ENCODE data around the gene ARHGAP23.
"Not testable (repeated sequence)": the region's sequence is repeated elsewhere in the genome, so short reads cannot be mapped to it uniquely, and the experiment has no call there.

The ARHGAP23 gene

GRCh38 chr17:38509772-38510420 lies 81.6 kb downstream of the ARHGAP23 start:
- in situ Hi-C loops (cut with MboI; ENCODE audit: low sequenced_read_pairs), result no loop called here

DNA sequence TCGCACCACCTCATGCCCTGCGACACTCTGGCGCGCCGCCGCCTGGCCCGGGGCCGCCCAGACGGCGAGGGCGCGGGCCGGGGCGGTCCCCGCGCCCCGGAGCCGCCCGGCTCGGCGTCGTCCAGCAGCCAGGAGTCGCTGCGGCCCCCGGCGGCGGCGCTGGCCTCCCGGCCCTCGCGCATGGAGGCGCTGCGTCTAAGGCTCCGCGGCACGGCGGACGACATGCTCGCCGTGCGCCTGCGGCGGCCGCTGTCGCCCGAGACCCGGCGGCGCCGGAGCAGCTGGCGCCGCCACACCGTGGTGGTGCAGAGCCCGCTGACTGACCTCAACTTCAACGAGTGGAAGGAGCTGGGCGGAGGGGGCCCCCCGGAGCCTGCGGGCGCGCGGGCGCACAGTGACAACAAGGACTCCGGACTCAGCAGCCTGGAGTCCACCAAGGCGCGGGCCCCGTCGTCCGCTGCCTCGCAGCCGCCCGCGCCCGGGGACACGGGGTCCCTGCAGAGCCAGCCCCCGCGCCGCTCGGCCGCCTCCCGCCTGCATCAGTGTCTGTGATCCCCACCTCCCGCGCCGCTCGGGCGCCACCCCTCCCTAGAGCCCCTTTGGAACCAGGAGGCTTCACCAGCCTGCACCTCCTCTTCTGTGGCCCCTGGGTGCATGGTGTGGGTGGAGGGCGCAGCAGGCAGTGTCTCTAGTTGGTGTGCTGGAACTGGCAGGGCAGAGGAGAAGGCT lies 82.3 kb downstream of the ARHGAP23 start:
- in situ Hi-C loops (cut with MboI; ENCODE audit: low sequenced_read_pairs), result no loop called here

DNA sequence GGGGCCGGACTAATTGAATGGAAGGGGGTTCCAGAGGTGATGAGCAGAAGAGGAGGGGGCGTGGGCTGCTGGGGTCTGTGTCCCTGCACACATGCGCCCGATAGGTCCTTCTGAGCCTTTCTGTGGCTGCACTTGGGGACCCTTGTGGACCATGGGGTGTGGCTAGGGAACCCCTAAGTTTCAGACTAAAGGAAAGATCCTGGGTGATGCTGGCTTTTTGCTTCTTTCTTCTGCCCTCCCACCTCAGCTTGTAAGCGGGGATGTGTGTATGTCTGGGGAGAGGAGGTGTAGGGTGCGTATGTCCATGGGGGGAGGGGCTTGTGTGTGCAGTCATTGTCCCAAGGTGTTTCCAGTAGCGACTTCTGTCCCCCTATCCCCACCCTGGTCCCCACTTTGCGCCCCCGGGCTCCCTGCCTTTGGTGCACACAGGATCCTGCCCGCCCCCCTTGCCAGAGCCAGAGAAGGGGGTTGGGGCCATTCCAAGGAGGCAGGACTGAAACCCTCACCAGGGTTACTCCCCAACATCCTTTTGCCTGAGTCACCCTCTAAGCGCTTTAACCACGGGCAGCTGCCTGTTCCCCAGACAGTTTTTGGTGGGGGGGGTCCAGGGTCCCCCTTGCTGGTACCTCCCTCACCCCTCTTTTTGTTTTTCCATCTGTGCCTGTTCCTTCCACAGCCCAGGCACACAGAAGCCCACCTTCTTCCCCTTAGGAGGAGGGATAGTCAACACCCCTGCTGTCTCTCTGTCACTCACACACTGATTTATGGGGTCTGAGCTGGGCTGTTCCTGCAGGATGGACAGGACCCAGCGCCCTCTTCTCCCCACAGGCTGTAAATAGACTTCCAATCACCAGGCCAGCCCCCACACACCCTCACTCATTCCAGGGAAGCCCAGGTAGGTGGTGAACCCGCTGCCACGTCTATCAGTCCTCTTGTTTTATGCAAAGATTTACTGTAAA lies 83.2 kb downstream of the ARHGAP23 start:
- in situ Hi-C loops (cut with MboI; ENCODE audit: low sequenced_read_pairs), result no loop called here

GRCh38 chr17:38512473-38513058 lies 84.3 kb downstream of the ARHGAP23 start:
- in situ Hi-C loops (cut with MboI; ENCODE audit: low sequenced_read_pairs), result no loop called here

DNA sequence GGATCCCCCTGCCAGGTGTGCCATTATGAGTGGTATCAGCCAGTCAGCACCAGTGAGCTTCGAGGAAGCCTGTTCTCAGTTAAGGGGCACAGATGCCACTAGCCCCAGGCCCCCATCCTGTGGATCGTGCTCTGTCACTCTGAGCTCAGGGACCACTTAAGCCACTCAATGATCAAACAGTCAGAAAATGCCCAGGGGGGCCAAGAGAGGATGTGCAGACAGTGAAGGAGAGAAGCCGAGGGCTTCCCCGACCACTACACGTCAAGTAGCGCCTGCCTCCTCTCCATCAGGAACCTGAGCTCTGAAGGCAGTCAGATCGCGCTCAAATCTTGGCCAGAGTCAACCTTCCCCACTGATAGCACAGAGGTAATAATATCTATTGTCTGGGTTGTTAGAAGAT lies 98.3 kb downstream of the ARHGAP23 start:
- in situ Hi-C loops (cut with MboI; ENCODE audit: low sequenced_read_pairs), result not testable (repeated sequence)

GRCh38 chr17:38528141-38528540 lies 99.9 kb downstream of the ARHGAP23 start:
- in situ Hi-C loops (cut with MboI; ENCODE audit: low sequenced_read_pairs), result not testable (repeated sequence)

DNA sequence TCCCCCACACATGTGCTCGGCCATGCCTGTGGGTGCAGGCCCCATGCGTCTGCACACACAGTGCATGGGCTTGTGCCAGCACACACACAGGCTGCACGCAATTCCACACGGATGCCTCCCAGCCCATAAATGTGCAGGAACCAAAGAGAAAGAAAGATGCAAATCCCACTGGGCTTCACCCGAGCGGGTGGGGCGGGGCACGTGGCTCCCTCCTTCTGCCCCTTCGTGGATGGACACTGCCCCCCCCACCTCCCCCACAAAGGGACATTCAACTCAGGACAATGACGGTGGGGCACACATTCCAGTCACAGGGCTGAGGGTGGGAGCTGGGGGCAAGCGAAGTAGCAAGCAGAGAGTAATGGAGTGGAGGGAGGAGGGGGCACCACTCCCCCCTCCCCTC lies 102.6 kb downstream of the ARHGAP23 start:
- in situ Hi-C loops (cut with MboI; ENCODE audit: low sequenced_read_pairs), result not testable (repeated sequence)

GRCh38 chr17:38531761-38532160 lies 103.5 kb downstream of the ARHGAP23 start:
- in situ Hi-C loops (cut with MboI; ENCODE audit: low sequenced_read_pairs), result not testable (repeated sequence)

DNA sequence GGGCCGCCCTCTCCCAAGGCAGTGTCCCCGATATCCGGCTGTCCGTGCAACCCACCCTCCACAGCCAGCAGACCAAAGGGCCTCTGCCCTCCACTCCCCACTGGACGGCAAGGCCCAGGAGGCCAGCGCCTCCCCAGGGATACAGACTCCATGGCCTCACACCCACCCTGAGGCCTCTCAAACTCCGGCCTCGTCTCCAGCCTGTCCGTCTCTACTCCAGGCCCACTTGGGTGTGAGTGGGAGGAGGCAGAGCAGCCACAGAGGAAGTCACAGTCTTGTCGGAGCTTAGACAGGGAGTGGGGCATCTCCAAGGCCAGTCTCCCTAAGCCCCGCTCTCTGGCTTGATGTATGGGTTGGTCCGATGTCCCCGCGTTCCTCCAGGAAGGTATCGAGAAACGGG lies 104.2 kb downstream of the ARHGAP23 start:
- in situ Hi-C loops (cut with MboI; ENCODE audit: low sequenced_read_pairs), result no loop called here

- in situ Hi-C loops (cut with MboI; ENCODE audit: low sequenced_read_pairs), result no loop called here
These were observed 105.0 kb downstream of the ARHGAP23 start for GRCh38 chr17:38533241-38533640.

DNA sequence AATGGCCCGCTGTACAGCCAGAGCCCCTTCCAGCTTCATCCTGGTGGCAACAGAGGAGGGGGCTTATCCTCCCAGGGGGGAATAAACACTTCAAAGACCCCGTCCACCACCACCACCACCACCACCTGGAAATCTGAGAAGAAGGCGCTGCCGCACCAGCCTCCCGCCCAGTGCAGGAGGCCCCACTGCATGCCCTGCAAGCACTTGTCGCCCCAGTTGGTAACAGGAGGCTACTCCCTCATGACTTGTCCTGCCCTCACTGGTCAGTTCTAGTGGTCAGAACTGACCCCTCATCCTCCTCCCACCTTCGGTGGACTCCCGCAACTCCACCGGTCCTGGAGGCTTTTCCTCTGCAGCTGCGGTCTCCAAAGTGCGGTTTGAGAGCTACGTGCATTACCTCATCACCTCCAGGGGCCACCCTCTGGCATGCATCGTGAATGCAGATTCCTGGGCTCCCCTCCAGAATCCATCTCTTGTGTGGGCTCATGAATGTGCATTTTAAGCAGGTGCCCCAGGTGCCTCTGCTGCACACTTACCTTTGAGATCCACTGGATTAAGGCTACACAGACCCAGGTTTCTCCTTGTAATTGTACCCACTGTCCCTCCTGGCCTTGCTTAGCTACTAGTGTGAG lies 105.7 kb downstream of the ARHGAP23 start:
- in situ Hi-C loops (cut with MboI; ENCODE audit: low sequenced_read_pairs), result no loop called here

DNA sequence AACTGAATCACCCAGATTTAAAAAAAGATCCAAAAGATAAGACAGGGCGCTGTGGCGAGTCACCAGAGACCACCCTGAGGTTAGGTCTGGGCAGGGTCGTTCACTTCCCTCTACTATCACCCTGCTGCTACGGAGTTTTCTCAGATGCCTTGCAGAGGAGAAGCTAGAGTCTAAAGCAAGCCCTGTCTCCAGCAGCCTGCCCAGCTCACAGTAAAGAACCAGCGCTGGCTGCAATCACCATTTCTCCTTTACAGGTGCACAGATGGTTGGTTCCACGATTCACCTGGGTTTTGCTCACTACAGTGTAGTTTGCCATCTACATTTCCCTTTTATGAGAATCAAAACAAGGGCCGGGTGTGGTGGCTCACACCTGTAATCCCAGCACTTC lies 106.2 kb downstream of the ARHGAP23 start:
- in situ Hi-C loops (cut with MboI; ENCODE audit: low sequenced_read_pairs), result no loop called here

DNA sequence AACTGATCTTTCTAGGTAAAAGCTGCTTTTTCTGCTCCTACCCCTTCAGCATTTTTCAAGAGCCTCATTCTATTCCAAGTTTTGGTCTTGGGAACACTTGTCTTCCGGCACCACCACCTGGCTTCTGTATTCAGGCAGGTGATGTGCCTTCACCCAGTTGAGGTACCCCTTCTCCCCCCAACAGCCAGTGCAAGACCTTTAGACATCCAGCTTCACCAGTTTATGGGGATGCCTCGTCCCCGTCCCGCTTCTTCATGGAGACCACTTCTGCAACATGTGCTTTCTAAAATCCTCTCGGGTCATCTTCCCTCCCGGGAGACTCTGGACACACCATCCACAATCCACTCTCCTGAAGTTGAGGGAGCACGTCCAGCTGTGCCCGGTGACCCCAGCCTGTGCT lies 107.6 kb downstream of the ARHGAP23 start:
- in situ Hi-C loops (cut with MboI; ENCODE audit: low sequenced_read_pairs), result no loop called here

GRCh38 chr17:38536661-38537060 lies 108.4 kb downstream of the ARHGAP23 start:
- in situ Hi-C loops (cut with MboI; ENCODE audit: low sequenced_read_pairs), result no loop called here

DNA sequence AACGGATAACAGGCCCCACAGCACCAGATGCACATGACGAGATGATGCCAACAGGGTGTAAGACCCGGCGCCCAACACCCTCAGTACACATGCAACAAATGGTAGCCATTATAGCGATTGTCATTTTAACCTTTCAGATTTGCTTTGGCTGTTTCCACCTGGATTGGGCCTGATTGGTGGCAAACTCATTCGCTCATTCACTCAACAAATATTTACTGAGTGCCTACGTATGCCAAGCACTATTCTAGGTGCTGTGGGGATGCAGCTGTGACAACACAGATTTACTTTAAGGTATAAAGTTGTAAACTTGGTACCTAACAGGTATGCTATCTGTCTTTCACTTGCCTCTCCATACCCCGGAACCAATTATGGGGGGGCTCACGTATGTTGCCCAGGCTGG lies 110.6 kb downstream of the ARHGAP23 start:
- in situ Hi-C loops (cut with MboI; ENCODE audit: low sequenced_read_pairs), result no loop called here

GRCh38 chr17:38539386-38539785 lies 111.1 kb downstream of the ARHGAP23 start:
- in situ Hi-C loops (cut with MboI; ENCODE audit: low sequenced_read_pairs), result no loop called here

GRCh38 chr17:38540514-38541045 lies 112.3 kb downstream of the ARHGAP23 start:
- in situ Hi-C loops (cut with MboI; ENCODE audit: low sequenced_read_pairs), result no loop called here

- in situ Hi-C loops (cut with MboI; ENCODE audit: low sequenced_read_pairs), result no loop called here
These were observed 113.0 kb downstream of the ARHGAP23 start for GRCh38 chr17:38541281-38541680.

- in situ Hi-C loops (cut with MboI; ENCODE audit: low sequenced_read_pairs), result no loop called here
These were observed 114.0 kb downstream of the ARHGAP23 start for GRCh38 chr17:38542286-38542685.

DNA sequence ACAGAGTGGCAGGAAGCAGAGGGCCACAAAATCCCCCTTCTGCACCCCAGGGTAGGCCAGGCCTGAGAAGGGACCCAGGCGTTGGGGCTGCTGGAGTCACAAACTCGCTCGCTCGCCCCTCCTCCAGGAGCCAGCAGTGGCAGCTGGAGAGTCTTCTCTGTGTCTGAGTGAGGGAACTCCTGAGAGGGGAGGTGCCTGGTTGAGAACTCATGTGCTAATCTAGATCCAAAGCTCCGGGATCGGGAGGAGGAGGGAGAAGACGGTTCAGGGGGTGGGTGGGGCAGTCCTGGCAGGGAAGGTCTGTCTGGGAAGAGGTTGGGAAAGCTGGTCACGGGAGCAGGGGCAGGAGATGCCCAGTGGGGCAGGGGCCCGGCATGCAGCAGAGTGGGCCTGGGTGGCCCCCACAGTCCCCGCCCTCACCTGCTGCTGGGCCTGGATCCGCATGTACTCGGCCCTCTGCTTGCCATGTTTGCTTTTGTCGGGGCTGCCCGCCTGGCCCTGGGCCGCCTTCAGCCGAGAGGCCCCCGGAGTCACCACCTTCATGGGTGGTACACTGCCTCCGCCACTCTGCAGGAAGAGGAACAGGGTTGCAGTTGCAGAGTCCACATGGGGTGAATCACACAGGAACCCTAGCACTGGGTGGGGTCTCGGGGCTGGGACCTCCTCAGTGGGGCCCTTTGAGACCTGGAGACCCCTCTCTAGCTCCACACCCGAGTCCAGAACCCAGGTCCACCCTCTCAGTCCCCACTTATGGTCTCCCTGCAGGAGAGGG lies 115.3 kb downstream of the ARHGAP23 start:
- in situ Hi-C loops (cut with MboI; ENCODE audit: low sequenced_read_pairs), result no loop called here
